ENCODE results near the gene FAM50B.

GRCh38 chr6:3876101-3876500 is 26.9 kb downstream of the FAM50B start:
- TF ChIP-seq, protein P1, sequence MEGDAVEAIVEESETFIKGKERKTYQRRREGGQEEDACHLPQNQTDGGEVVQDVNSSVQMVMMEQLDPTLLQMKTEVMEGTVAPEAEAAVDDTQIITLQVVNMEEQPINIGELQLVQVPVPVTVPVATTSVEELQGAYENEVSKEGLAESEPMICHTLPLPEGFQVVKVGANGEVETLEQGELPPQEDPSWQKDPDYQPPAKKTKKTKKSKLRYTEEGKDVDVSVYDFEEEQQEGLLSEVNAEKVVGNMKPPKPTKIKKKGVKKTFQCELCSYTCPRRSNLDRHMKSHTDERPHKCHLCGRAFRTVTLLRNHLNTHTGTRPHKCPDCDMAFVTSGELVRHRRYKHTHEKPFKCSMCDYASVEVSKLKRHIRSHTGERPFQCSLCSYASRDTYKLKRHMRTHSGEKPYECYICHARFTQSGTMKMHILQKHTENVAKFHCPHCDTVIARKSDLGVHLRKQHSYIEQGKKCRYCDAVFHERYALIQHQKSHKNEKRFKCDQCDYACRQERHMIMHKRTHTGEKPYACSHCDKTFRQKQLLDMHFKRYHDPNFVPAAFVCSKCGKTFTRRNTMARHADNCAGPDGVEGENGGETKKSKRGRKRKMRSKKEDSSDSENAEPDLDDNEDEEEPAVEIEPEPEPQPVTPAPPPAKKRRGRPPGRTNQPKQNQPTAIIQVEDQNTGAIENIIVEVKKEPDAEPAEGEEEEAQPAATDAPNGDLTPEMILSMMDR (IDR thresholded peaks at IDR 0.05), result no peak
- TF ChIP-seq POLR2A (IDR thresholded peaks at IDR 0.05), result peak in 1 of 2 donors; percentile 48
